Measurements from ENCODE around the gene UBE2D2.

Gene UBE2D2

DNA sequence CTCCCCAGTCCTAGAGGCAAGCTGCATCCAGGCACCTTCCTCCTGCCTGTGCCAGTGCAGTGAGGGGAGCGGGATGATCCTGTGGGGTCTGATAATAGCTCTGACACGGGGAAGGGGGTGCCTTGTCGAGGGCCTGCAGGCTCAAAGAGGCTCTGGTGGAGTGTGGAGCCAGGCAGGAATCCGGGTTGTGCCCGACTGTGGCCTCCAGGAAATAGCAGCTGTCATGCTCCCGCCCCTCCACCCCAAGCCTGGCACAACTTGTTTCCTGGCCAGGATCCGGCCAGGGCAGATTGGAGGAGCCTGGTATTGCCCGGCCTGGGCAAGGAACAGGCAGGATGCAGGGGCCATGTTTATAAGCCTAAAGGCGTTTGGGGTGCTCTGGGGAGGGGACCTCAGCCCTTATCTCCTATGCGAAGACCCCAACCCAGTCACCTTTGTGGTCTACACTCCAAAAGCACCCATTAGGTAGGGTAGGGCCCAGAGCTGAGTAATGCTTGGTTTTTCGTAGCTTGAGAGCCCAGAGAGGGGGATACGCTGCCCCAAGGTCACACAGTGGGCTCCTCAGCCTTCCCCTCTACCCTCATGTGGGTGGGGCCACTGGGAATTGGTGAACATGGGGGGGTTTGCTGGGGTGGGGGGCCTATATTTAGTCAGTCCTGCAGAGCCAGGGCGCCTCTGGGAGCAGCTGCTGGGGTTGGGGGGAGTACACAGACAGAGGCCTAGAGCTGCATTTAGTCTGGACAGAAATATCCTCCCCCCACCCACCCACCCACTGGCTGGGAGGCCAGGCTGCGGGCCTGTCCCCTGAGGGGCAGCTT lies 99.2 kb downstream of the UBE2D2 start:
- no peaks in the 10 kb centered on the region for H3K9me3 ChIP-seq (replicated peaks in 1 of 11)
- H3K4me1 ChIP-seq: peaks cover 98 to 100% (median 99%) of the 10 kb centered on the region in 10 experiments
- H3K9ac ChIP-seq: peak overlapping the region; percentile 68 to 80 (median 71)
- H3K36me3 ChIP-seq: 0 out of 22 replicates have a peak, but pooled peaks cover 0 to 4% (median 0%) of the 10 kb centered on the region in 11 experiments
- H3K27ac ChIP-seq: peak overlapping the region; percentile 42 to 95 (median 78); a peak in 21 of 22 replicates
- peaks cover 8 to 89% (median 33%) of the 10 kb centered on the region in 11 experiments; a peak in 17 of 22 replicates for H4K20me1 ChIP-seq
- no peak for TF ChIP-seq Cebpa-rat (IDR thresholded peaks at IDR 0.05)
- H3K27me3 ChIP-seq: no peaks in the 10 kb centered on the region
- H3K4me2 ChIP-seq: peak overlapping the region; percentile 94 to 100 (median 99)
- peak overlapping the region; percentile 8 to 62 (median 52); a peak in 19 of 20 replicates for H3K4me3 ChIP-seq

DNA sequence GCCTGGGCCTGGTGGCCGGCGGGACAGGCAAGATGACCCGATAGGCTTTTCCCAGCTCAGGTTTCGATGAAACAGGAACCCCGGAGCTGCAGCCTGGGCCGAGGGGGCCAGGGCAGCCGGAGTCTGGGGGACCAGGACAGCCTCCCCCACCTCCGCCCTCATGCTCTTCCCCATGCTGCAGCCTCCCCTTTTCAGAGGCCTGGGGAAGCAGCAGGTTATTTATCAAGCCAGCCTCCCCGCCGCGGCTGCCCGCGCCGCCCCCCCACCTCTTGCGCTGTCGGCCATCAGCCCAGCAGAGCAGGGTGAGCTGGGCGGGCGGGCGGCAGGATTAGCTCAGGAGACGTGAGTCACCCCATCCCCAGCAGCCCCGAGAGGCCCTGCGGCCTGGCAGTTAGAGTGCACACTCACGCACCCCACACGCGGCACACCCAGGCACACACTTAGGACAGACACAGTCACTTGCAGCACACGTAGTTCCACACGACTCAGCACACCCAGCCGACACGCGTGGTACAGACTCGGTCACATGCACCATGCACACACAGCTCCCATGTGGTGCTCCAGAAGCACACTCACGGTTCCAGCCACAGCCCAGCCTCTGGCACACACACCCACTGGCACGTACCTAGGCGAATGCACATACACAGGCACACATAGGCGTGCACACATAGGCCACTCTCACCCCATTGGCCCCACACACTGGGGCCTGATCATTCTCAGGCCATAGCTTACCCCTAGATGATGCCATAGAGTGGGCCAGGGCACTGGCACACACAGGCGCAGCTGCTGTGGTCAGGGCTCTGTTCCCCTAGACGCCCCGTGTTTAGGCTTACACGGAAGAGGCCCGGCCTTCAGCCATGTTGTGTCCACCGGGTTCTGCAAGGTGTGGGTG lies 100.0 kb downstream of the UBE2D2 start:
- peak overlapping the region; percentile 47 to 80 (median 70); a peak in 19 of 22 replicates for H3K9ac ChIP-seq
- TF ChIP-seq Cebpa-rat (IDR thresholded peaks at IDR 0.05): no peak
- H3K27ac ChIP-seq: peak overlapping the region; percentile 42 to 95 (median 78); a peak in 21 of 22 replicates
- H3K4me2 ChIP-seq: peak overlapping the region; percentile 94 to 100 (median 99)
- peaks cover 6 to 89% (median 31%) of the 10 kb centered on the region in 11 experiments; a peak in 17 of 22 replicates for H4K20me1 ChIP-seq
- no peaks in the 10 kb centered on the region for H3K9me3 ChIP-seq (replicated peaks in 1 of 11)
- peaks cover 98 to 100% (median 99%) of the 10 kb centered on the region in 10 experiments for H3K4me1 ChIP-seq
- no peaks in the 10 kb centered on the region for H3K27me3 ChIP-seq
- H3K36me3 ChIP-seq: 0 out of 22 replicates have a peak, but pooled peaks cover 0 to 4% (median 0%) of the 10 kb centered on the region in 11 experiments
- peak overlapping the region in 7 of 10 experiments; percentile 5 to 61 (median 39); a peak in 12 of 20 replicates for H3K4me3 ChIP-seq

DNA sequence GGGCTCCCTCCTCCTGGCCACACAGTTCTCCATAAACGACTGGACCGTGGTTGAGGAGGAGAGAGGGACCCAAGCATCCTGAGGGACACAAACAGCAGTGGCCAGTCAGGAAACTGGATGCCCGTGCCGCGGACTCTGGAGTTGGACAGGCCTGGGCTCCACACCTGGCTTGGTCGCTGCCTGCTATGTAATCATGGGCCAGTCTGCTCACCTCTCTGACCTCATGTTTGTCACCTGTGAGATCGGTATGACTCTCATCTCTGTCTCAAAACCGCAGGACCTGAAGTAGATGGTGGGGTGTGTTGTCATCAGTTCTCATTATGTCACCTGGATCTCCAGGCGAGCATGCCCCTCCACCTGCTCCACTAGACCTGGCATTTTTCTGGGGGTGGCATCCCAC lies 101.5 kb downstream of the UBE2D2 start:
- TF ChIP-seq Cebpa-rat (IDR thresholded peaks at IDR 0.05): no peak
- Histone ChIP-seq H4K20me1 (peaks cover 16 to 90% (median 31%) of the 10 kb centered on the region in 11 experiments; a peak in 17 of 22 replicates), H3K27me3 (no peaks in the 10 kb centered on the region), H3K9ac (peak overlapping the region in 5 of 11 experiments; percentile 38 to 85 (median 59); a peak in 8 of 22 replicates), H3K36me3 (0 out of 22 replicates have a peak, but pooled peaks cover 0 to 4% (median 0%) of the 10 kb centered on the region in 11 experiments), H3K9me3 (replicated peaks in 1 of 11) (no peaks in the 10 kb centered on the region), H3K4me2 (peak overlapping the region; percentile 94 to 100 (median 99)), H3K4me1 (peaks cover 98 to 100% (median 99%) of the 10 kb centered on the region in 10 experiments), H3K27ac (peak overlapping the region in 7 of 11 experiments; percentile 74 to 95 (median 78); a peak in 11 of 22 replicates), H3K4me3 (no peak overlapping the region)

DNA sequence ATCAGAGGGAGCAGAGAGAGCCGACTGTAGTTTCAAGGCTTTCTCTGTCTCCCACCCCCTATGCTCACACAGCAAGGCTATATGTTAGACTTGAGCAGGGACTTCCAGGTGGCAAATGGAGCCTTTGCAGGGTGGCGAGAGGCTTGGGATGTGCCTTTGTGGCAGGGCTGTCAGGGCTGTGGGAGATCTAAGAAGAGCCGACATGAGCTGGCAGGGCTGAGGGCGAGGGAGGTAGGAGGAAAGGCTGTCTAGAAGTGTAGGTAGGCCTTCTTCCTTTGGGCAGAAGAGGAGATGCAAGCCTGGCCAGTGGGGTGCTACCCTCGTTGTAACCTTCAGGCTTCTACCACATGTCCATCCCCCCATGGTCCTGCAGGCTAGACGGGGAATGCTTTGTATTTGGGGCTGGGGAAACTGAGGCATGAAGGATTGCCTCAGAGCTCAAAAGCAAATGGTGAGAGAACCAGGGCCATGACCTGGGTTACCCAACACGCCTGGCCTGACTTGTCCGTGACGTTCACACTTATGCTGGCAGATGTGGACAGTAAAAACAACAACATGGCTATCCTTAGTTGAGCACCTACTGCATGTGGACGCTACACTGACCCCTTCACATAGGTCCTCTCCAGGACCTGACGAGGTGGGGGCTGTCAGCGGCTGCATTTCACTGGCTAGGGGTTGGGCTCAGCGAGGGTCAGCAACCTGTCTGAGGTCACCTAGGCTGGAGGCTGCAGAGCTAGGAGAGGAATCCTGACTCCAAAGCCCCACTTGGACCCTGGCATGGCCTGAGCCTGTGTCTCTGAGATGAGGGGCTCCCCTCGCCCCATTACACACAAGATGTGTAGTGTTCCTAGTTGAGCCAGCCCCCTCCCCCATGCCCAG lies 102.3 kb downstream of the UBE2D2 start:
- TF ChIP-seq Cebpa-rat (IDR thresholded peaks at IDR 0.05): no peak
- H3K4me1 ChIP-seq: peaks cover 98 to 100% (median 99%) of the 10 kb centered on the region in 10 experiments
- peaks cover 19 to 85% (median 38%) of the 10 kb centered on the region in 11 experiments; a peak in 16 of 22 replicates for H4K20me1 ChIP-seq
- peak overlapping the region; percentile 94 to 100 (median 99) for H3K4me2 ChIP-seq
- H3K9ac ChIP-seq: peak overlapping the region in 10 of 11 experiments; percentile 5 to 90 (median 64); a peak in 15 of 22 replicates
- H3K27me3 ChIP-seq: no peaks in the 10 kb centered on the region
- H3K4me3 ChIP-seq: 0 out of 20 replicates have a peak overlapping the region, but pooled peaks of 2 of the 10 experiments have one; percentile 17 to 19
- no peaks in the 10 kb centered on the region for H3K9me3 ChIP-seq (replicated peaks in 1 of 11)
- H3K27ac ChIP-seq: peak overlapping the region in 10 of 11 experiments; percentile 46 to 95 (median 78); a peak in 20 of 22 replicates
- 0 out of 22 replicates have a peak, but pooled peaks cover 0 to 4% (median 0%) of the 10 kb centered on the region in 11 experiments for H3K36me3 ChIP-seq

DNA sequence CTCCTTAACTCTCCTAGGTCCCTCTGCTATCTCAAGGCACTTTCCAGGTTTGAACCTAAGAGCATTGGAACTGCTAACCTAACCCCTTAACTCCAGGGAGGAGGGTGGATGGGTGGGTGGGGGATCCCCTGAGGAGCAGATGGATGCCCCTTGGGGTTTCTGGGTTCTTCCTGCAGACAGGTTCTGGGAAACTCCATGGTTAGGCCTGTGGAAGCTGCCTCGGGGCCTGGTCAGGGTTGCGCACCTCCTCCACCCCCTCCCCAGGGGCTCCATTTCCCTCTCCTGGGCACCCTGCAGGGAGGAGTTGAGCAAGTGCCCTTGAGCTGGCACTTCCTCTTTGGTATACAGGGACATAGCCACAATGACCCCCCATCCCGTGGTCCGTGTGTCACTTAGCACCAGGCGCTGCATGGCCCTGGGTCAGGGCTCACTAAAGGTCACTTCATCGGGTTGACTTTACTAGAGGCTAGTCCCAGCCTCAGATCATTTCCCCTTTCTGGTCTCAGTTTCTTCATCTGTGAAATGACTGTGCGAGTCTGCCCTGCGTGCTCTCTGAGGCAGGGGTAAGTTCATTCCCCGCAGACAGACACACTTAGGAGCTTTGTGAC lies 103.1 kb downstream of the UBE2D2 start:
- Histone ChIP-seq H4K20me1 (peaks cover 19 to 78% (median 40%) of the 10 kb centered on the region in 11 experiments; a peak in 15 of 22 replicates), H3K9me3 (replicated peaks in 1 of 11) (no peaks in the 10 kb centered on the region), H3K4me2 (peak overlapping the region; percentile 94 to 100 (median 99)), H3K27me3 (no peaks in the 10 kb centered on the region), H3K4me1 (peaks cover 98 to 100% (median 99%) of the 10 kb centered on the region in 10 experiments), H3K9ac (peak overlapping the region; percentile 47 to 90 (median 65); a peak in 19 of 22 replicates), H3K36me3 (0 out of 22 replicates have a peak, but pooled peaks cover 0 to 4% (median 0%) of the 10 kb centered on the region in 11 experiments), H3K4me3 (peak overlapping the region in 3 of 10 experiments; percentile 17 to 36 (median 27); a peak in 2 of 20 replicates), H3K27ac (peak overlapping the region; percentile 70 to 95 (median 77))
- TF ChIP-seq Cebpa-rat (IDR thresholded peaks at IDR 0.05): peak in 7 of 11 experiments; percentile 45 to 65 (median 60); a peak in 12 of 22 replicates

DNA sequence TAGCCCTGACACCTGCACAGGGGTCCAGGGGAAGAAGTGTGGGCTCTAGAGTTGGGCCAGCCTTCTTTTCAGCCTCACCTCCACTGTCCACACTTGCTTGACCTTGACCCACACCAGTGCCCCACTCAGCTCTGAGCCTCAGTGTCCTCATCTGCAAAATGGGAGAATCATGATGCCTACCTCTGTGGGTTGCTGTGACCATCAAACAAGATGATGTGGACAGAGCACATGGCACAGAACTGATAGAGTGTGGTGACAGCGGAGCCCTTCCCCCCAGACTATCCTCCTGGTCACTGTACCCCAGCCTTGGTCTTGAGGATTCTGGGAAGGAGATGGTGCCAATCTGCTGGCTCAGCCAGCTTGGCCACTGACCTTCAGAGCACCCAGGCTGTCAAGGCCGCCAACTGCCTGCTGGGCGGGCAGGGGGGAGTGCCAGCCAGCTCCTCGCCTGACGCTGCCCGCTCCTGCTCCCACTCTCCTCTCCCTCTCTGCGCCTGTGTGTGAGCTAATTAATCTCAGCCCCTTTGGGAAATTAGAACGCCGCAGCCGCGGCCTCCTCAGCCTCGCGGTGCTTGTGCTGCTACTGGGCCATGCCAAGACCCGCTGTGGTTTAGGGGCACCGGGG lies 103.7 kb downstream of the UBE2D2 start:
- Histone ChIP-seq H3K27me3 (no peaks in the 10 kb centered on the region), H4K20me1 (peaks cover 19 to 71% (median 42%) of the 10 kb centered on the region in 11 experiments; a peak in 15 of 22 replicates), H3K9ac (peak overlapping the region; percentile 47 to 90 (median 65); a peak in 19 of 22 replicates), H3K27ac (peak overlapping the region; percentile 70 to 95 (median 77)), H3K4me2 (peak overlapping the region; percentile 94 to 100 (median 99)), H3K9me3 (replicated peaks in 1 of 11) (no peaks in the 10 kb centered on the region), H3K36me3 (0 out of 22 replicates have a peak, but pooled peaks cover 0 to 4% (median 0%) of the 10 kb centered on the region in 11 experiments), H3K4me1 (peaks cover 98 to 100% (median 99%) of the 10 kb centered on the region in 10 experiments), H3K4me3 (peak overlapping the region in 4 of 10 experiments; percentile 13 to 36 (median 22); a peak in 5 of 20 replicates)
- no peak for TF ChIP-seq Cebpa-rat (IDR thresholded peaks at IDR 0.05)
